Duodenal mucosa (tissue), 2 donors: ENCODE data around the gene MUSTN1.

Experiments used
- H3K27ac ChIP-seq: one replicate; pipeline ENCODE4 v1.7.0; 2013; ENCODE audit warnings: low read depth, low read length
- H3K27me3 ChIP-seq, 2 donors: one replicate each; pipeline ENCODE4 v1.7.0; 2013; ENCODE audit warnings: low read length in 2 of 2, control low read depth in 1 of 2; ENCODE audit not compliant: insufficient read depth in 2 of 2, control insufficient read depth in 1 of 2
- H3K36me3 ChIP-seq, 2 donors: one replicate each; pipeline ENCODE4 v1.7.0; 2013; ENCODE audit warnings: low read length in 2 of 2, control low read depth in 1 of 2; ENCODE audit not compliant: insufficient read depth in 2 of 2, control insufficient read depth in 1 of 2
- H3K4me1 ChIP-seq, 2 donors: one replicate each; pipeline ENCODE4 v1.7.0; 2013; ENCODE audit warnings: low read length in 2 of 2, control low read depth in 1 of 2; ENCODE audit not compliant: insufficient read depth in 2 of 2, control insufficient read depth in 1 of 2
- H3K4me3 ChIP-seq, 2 donors: one replicate each; pipeline ENCODE4 v1.7.0; 2013; ENCODE audit warnings: low read length in 2 of 2, low read depth in 1 of 2
- H3K9ac ChIP-seq, 2 donors: one replicate each; pipeline ENCODE4 v1.7.0; 2013; ENCODE audit warnings: low read length in 2 of 2, low read depth in 1 of 2
- H3K9me3 ChIP-seq, 2 donors: one replicate each; pipeline ENCODE4 v1.7.0; 2013; ENCODE audit warnings: low read length in 2 of 2, control low read depth in 1 of 2; ENCODE audit not compliant: control insufficient read depth in 1 of 2

Gene MUSTN1

DNA sequence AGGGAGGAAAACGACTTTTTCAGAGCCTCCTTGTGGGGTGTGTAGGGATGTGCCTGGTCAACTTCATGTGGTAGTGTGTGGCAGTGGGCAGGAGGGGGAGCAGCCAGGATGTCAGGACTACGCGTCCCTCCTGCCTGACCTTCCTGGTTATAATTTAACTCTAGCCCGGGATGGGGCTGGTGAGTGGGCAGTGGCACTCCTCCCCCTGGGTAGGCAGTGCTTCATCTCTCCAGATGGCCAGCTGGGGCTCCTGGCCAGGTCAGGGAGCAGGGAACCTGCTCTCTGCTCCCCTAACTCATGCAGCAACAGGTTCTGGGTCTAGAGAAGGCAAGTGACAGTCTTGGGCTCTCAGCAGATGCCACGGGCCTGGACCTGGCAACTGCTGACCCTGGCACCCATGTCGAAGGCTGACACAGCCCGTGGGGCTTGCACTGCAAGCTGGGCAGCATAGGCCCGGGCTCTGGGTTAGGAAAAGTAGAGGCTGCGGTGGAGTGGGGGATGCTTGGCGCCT lies 6.9 kb downstream of the MUSTN1 start:
- Histone ChIP-seq H3K9me3 (no peaks in the 10 kb centered on the region), H3K4me1 (peaks cover 0 to 7% of the 10 kb centered on the region in 2 donors), H3K4me3 (no peak overlapping the region), H3K36me3 (no peaks in the 10 kb centered on the region), H3K27ac (no peak overlapping the region), H3K27me3 (no peaks in the 10 kb centered on the region), H3K9ac (no peak overlapping the region)

DNA sequence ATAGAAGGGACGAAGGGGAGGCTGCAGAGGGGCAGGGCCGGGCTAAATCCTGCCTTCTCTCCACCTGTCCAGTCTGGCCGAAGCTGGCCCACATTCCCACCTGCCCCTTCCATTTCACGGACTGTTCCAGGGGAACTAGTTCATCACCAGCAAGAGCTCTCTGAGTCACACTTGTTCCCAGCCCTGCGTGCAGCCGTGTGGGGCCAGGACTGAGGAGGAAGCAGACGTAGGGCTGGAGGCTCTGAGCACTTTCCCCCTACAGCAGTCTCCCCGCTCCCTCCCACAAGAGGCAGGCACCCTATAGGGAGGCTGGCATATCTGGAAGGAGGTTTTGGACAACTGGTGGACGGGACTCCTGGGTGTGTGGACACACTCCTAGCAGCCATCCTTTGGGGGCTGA lies 7.4 kb downstream of the MUSTN1 start:
- Histone ChIP-seq H3K9me3 (no peaks in the 10 kb centered on the region), H3K4me1 (peaks cover 0 to 7% of the 10 kb centered on the region in 2 donors), H3K4me3 (no peak overlapping the region), H3K27me3 (no peaks in the 10 kb centered on the region), H3K27ac (peak overlapping the region; percentile 18), H3K36me3 (no peaks in the 10 kb centered on the region), H3K9ac (no peak overlapping the region)

- Histone ChIP-seq H3K27ac (no peak overlapping the region), H3K36me3 (no peaks in the 10 kb centered on the region), H3K9ac (no peak overlapping the region), H3K27me3 (no peaks in the 10 kb centered on the region), H3K4me3 (no peak overlapping the region), H3K4me1 (no peaks in the 10 kb centered on the region), H3K9me3 (no peaks in the 10 kb centered on the region)
These were observed 10.8 kb downstream of the MUSTN1 start for GRCh38 chr3:52824037-52824436.

DNA sequence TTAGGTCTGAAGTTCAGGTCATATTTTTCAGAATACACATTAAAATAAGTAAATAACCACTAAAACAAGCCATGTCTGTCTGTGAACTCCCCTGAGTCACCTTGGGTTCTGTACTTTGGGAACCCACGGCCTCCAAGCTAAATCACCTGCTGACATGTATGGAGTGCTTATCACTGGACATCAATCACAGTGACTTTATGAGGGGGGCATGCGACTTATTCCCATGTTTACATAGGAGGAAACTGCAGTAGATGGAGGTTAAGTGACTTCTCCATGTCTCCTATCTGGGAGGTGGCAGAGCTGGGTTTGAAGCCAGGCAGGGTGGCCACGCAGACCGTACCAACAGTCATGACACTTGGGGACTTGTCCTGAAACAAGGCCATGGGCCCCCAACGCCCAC lies 12.5 kb downstream of the MUSTN1 start:
- no peak overlapping the region for H3K27ac ChIP-seq
- no peaks in the 10 kb centered on the region for H3K9me3 ChIP-seq
- H3K9ac ChIP-seq, result no peak overlapping the region
- H3K4me3 ChIP-seq, result no peak overlapping the region
- no peaks in the 10 kb centered on the region for H3K27me3 ChIP-seq
- H3K4me1 ChIP-seq, result no peaks in the 10 kb centered on the region
- H3K36me3 ChIP-seq, result no peaks in the 10 kb centered on the region

- Histone ChIP-seq H3K36me3 (no peaks in the 10 kb centered on the region), H3K4me1 (no peaks in the 10 kb centered on the region), H3K27ac (no peak overlapping the region), H3K9me3 (no peaks in the 10 kb centered on the region), H3K27me3 (no peaks in the 10 kb centered on the region), H3K4me3 (no peak overlapping the region), H3K9ac (no peak overlapping the region)
These were observed 14.1 kb downstream of the MUSTN1 start for GRCh38 chr3:52820736-52821135.

DNA sequence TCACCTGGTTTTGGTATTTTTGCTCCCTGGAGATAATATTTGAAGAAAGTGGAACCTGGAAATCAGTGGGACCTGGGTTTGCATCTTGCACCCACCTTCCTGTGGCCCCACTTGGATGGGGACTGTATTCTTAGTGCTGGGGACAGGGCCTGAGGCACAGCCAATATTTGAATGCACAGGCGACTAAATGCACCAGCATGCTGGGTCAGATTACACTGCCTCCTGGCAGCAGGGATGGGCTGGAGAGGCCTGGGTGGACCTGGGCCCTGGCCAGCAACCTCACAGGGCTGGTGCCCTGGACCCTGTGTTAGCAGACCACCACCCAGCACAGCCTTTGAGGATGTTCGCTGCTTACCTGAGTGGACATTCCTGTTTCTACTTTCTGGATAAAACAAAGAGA lies 14.9 kb downstream of the MUSTN1 start:
- Histone ChIP-seq H3K4me3 (no peak overlapping the region), H3K9ac (no peak overlapping the region), H3K27me3 (no peaks in the 10 kb centered on the region), H3K9me3 (no peaks in the 10 kb centered on the region), H3K36me3 (no peaks in the 10 kb centered on the region), H3K27ac (no peak overlapping the region), H3K4me1 (no peaks in the 10 kb centered on the region)

DNA sequence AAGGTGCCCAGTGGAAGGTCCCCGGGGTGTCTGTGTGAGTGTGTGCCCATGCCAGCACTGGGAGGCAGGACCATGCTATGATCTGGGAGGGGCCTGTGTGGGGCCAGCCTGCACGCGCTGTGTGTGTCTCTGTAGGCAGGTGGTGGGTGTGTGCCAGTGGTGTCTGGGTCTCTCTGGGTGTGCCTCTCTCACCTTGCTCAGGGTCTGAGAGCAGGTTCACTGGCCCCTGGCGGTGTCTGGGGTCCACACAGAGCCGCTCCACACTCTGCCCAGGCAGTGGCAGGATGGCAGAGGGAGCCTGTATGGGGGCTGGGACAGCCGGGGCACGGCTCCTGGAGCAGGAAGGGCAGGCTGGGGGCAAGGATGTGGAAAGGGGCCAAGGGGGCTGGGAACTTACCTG lies 17.0 kb downstream of the MUSTN1 start:
- Histone ChIP-seq H3K36me3 (no peaks in the 10 kb centered on the region), H3K9ac (no peak overlapping the region), H3K9me3 (no peaks in the 10 kb centered on the region), H3K27me3 (no peaks in the 10 kb centered on the region), H3K27ac (no peak overlapping the region), H3K4me1 (no peaks in the 10 kb centered on the region), H3K4me3 (no peak overlapping the region)

DNA sequence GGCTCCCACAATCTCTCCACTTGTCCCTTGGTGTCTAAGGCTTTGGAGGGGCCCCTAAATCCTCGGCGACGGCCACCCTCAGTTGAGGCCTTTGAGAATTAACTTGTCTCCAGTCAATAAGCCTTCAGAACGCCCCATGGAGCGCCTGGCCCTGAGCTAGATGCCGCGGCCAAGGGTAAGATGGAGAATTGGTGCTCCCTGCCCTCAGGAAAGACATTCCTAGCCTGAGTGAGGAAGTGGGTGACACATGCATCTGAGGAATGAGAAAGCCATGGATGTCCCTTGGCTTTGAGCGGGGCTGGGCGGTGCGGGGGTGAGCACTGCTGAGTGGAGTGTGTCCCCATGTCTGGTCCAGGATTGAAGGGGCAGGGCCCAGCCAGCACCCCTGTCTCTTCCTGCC lies 17.6 kb downstream of the MUSTN1 start:
- no peak overlapping the region for H3K9ac ChIP-seq
- no peaks in the 10 kb centered on the region for H3K4me1 ChIP-seq
- H3K4me3 ChIP-seq, result no peak overlapping the region
- H3K27me3 ChIP-seq, result no peaks in the 10 kb centered on the region
- no peak overlapping the region for H3K27ac ChIP-seq
- H3K9me3 ChIP-seq, result no peaks in the 10 kb centered on the region
- H3K36me3 ChIP-seq, result no peaks in the 10 kb centered on the region

DNA sequence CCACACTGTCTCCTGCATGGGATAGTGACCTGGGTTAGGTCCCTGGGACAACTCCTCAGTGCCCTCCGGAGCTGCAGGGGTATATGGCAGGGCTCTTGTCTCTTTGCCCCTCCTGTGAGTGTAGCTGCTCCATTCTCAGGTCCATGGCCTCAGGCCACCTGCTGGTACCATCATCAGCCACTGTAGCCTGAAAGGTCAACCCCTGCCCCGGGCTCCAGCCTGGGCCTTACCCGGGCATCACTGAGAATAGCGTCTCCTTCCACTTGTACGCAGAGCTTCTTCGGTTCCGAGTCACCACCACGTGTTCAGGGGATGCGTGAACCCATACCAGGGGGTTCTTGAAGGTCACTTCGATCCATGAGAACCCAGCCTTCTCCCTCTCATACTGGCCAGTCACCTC lies 18.2 kb downstream of the MUSTN1 start:
- Histone ChIP-seq H3K9ac (no peak overlapping the region), H3K36me3 (no peaks in the 10 kb centered on the region), H3K9me3 (no peaks in the 10 kb centered on the region), H3K4me3 (no peak overlapping the region), H3K4me1 (no peaks in the 10 kb centered on the region), H3K27me3 (no peaks in the 10 kb centered on the region), H3K27ac (no peak overlapping the region)

- H3K4me3 ChIP-seq, result no peak overlapping the region
- no peaks in the 10 kb centered on the region for H3K9me3 ChIP-seq
- H3K4me1 ChIP-seq, result no peaks in the 10 kb centered on the region
- no peak overlapping the region for H3K9ac ChIP-seq
- no peak overlapping the region for H3K27ac ChIP-seq
- H3K36me3 ChIP-seq, result no peaks in the 10 kb centered on the region
- no peaks in the 10 kb centered on the region for H3K27me3 ChIP-seq
These were observed 18.6 kb downstream of the MUSTN1 start for GRCh38 chr3:52816199-52816598.

- H3K4me1 ChIP-seq, result no peaks in the 10 kb centered on the region
- H3K27me3 ChIP-seq, result no peaks in the 10 kb centered on the region
- no peak overlapping the region for H3K4me3 ChIP-seq
- H3K27ac ChIP-seq, result no peak overlapping the region
- H3K9me3 ChIP-seq, result no peaks in the 10 kb centered on the region
- H3K36me3 ChIP-seq, result no peaks in the 10 kb centered on the region
- no peak overlapping the region for H3K9ac ChIP-seq
These were observed 21.0 kb downstream of the MUSTN1 start for GRCh38 chr3:52813810-52814209.
